ENCODE results near the gene PXDC1. TPM values are rescaled to one million over a fixed set of nuclear protein-coding genes. Genes with fewer than 3 reads are reported as not detected.

The PXDC1 gene
- total RNA-seq, 6 experiments from 2014 or later = 63.1 to 97.5 (median 72.8) TPM

- no peak for TF ChIP-seq CTCF (IDR thresholded peaks at IDR 0.05)
- Mint-ChIP-seq H3K27ac (no peak overlapping the region), H3K36me3 (ENCODE audit: low read depth) (no peaks in the 10 kb centered on the region), H3K27me3 (ENCODE audit: insufficient read depth) (peaks cover 3% of the 10 kb centered on the region; the same call in 1 of the 2 replicates), H3K4me3 (no peak overlapping the region), H3K9me3 (no peaks in the 10 kb centered on the region), H3K4me1 (ENCODE audit: low read depth) (peaks cover 20% of the 10 kb centered on the region)
- DNase-seq = no peak
Observed at GRCh38 chr6:3791526-3792203, 40.2 kb upstream of the PXDC1 start.

- H3K9me3 Mint-ChIP-seq = no peaks in the 10 kb centered on the region
- TF ChIP-seq CTCF (IDR thresholded peaks at IDR 0.05) = no peak
- peaks cover 3% of the 10 kb centered on the region; the same call in 1 of the 2 replicates for H3K27me3 Mint-ChIP-seq (ENCODE audit: insufficient read depth)
- H3K27ac Mint-ChIP-seq = no peak overlapping the region
- DNase-seq = no peak
- no peaks in the 10 kb centered on the region for H3K36me3 Mint-ChIP-seq (ENCODE audit: low read depth)
- H3K4me3 Mint-ChIP-seq = no peak overlapping the region
- peaks cover 23% of the 10 kb centered on the region for H3K4me1 Mint-ChIP-seq (ENCODE audit: low read depth)
Observed at GRCh38 chr6:3789896-3790558, 38.5 kb upstream of the PXDC1 start.

- Mint-ChIP-seq H3K27ac (peak overlapping the region; percentile 46; the same call in 1 of the 2 replicates), H3K36me3 (ENCODE audit: low read depth) (no peaks in the 10 kb centered on the region), H3K9me3 (no peaks in the 10 kb centered on the region), H3K4me3 (no peak overlapping the region), H3K27me3 (ENCODE audit: insufficient read depth) (peaks cover 3% of the 10 kb centered on the region; the same call in 1 of the 2 replicates), H3K4me1 (ENCODE audit: low read depth) (peaks cover 23% of the 10 kb centered on the region)
- DNase-seq = peak; percentile 30
- no peak for TF ChIP-seq CTCF (IDR thresholded peaks at IDR 0.05)
Observed at GRCh38 chr6:3789018-3789895, 37.7 kb upstream of the PXDC1 start.

GRCh38 chr6:3788408-3789017 lies 37.0 kb upstream of the PXDC1 start:
- Mint-ChIP-seq H3K27me3 (ENCODE audit: insufficient read depth) (peaks cover 3% of the 10 kb centered on the region; the same call in 1 of the 2 replicates), H3K4me1 (ENCODE audit: low read depth) (peaks cover 23% of the 10 kb centered on the region), H3K4me3 (no peak overlapping the region), H3K9me3 (no peaks in the 10 kb centered on the region), H3K27ac (peak overlapping the region; percentile 46; the same call in 1 of the 2 replicates), H3K36me3 (ENCODE audit: low read depth) (no peaks in the 10 kb centered on the region)
- no peak for DNase-seq
- no peak for TF ChIP-seq CTCF (IDR thresholded peaks at IDR 0.05)

DNA sequence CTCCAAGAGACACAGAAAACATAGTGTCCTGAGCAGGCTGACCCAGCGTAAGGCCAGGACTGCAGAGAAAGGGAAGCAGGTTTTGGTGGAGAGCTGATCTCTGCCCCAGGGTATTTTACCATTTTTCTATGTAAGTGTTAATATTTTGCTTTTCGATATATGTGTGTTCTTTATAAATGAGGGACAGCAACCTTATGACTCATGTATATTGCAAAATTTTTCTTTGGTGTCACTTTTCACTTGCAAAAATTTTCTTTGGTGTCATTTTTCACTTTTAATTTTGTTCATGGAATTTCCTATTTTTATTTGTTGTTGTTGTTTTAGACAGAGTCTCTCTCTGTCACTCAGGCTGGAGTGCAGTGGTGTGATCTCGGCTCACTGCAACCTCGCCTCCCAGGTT lies 34.6 kb upstream of the PXDC1 start:
- Mint-ChIP-seq H3K9me3 (no peaks in the 10 kb centered on the region), H3K4me3 (no peak overlapping the region), H3K27me3 (ENCODE audit: insufficient read depth) (peaks cover 3% of the 10 kb centered on the region; the same call in 1 of the 2 replicates), H3K4me1 (ENCODE audit: low read depth) (peaks cover 32% of the 10 kb centered on the region), H3K27ac (no peak overlapping the region), H3K36me3 (ENCODE audit: low read depth) (no peaks in the 10 kb centered on the region)
- no peak for DNase-seq
- TF ChIP-seq CTCF (IDR thresholded peaks at IDR 0.05) = no peak
